Measurements from ENCODE around the gene SLC39A11.

- TF ChIP-seq CTCF (IDR thresholded peaks at IDR 0.05; ENCODE audit: insufficient read depth, low read depth, low read length) = no peak
- TF ChIP-seq EZH2 (IDR thresholded peaks at IDR 0.05; ENCODE audit: insufficient read depth, low read length) = no peak
These were observed 2.9 kb downstream of the SLC39A11 start for GRCh38 chr17:73089322-73090317.

Measured in astrocyte (in vitro differentiated cells and primary cell).